Cortex of kidney (tissue), 1 donor: ENCODE data around the gene GTF3C1.
"Not testable (repeated sequence)": the region's sequence is repeated elsewhere in the genome, so short reads cannot be mapped to it uniquely, and the experiment has no call there.

Experiments used
- DNase-seq: peaks from one replicate; lab custom pipeline; 2025; lab: John Stamatoyannopoulos, UW

The GTF3C1 gene

GRCh38 chr16:27549746-27550581, at the start of gene GTF3C1, which contains the start of gene KATNIP:
Gene GTF3C1, minus strand, starts transcription at chr16:27549913. Its CDS starts 23 bp downstream, at chr16:27549890.
Gene KATNIP, plus strand, starts transcription at chr16:27550144. Its CDS starts 27 bp downstream, at chr16:27550171.
- DNase-seq, result peak; percentile 88

GRCh38 chr16:27598931-27599565, 49.3 kb upstream of the GTF3C1 start:
- DNase-seq, result no peak

GRCh38 chr16:27598220-27598619, 48.5 kb upstream of the GTF3C1 start:
- no peak for DNase-seq

- no peak for DNase-seq
Observed at GRCh38 chr16:27597361-27597760, 47.6 kb upstream of the GTF3C1 start.

GRCh38 chr16:27596411-27596810, 46.7 kb upstream of the GTF3C1 start:
- DNase-seq, result no peak

GRCh38 chr16:27595993-27596392, 46.3 kb upstream of the GTF3C1 start:
- no peak for DNase-seq

GRCh38 chr16:27595475-27595874, 45.8 kb upstream of the GTF3C1 start:
- no peak for DNase-seq

GRCh38 chr16:27591837-27592236, 42.1 kb upstream of the GTF3C1 start:
- no peak for DNase-seq

GRCh38 chr16:27588057-27588456, 38.3 kb upstream of the GTF3C1 start:
- DNase-seq, result no peak

GRCh38 chr16:27586711-27587110, 37.0 kb upstream of the GTF3C1 start:
- DNase-seq, result no peak

- no peak for DNase-seq
Observed at GRCh38 chr16:27585200-27585599, 35.5 kb upstream of the GTF3C1 start.

GRCh38 chr16:27583634-27584033, 33.9 kb upstream of the GTF3C1 start:
- DNase-seq, result no peak

GRCh38 chr16:27582883-27583282, 33.2 kb upstream of the GTF3C1 start:
- DNase-seq, result no peak

- no peak for DNase-seq
Observed at GRCh38 chr16:27579087-27579980, 29.6 kb upstream of the GTF3C1 start.

GRCh38 chr16:27576729-27577128, 27.0 kb upstream of the GTF3C1 start:
- DNase-seq, result no peak

GRCh38 chr16:27572711-27573110, 23.0 kb upstream of the GTF3C1 start:
- no peak for DNase-seq

- no peak for DNase-seq
Observed at GRCh38 chr16:27571433-27572326, 22.0 kb upstream of the GTF3C1 start.

- not testable (repeated sequence) for DNase-seq
Observed at GRCh38 chr16:27570986-27571385, 21.3 kb upstream of the GTF3C1 start.

GRCh38 chr16:27568077-27568476, 18.4 kb upstream of the GTF3C1 start:
- no peak for DNase-seq

- DNase-seq, result no peak
Observed at GRCh38 chr16:27566417-27566816, 16.7 kb upstream of the GTF3C1 start.

- DNase-seq, result no peak
Observed at GRCh38 chr16:27564224-27564623, 14.5 kb upstream of the GTF3C1 start.
